Omental fat pad (tissue), 4 donors: ENCODE measurements around the gene PRKCB. TPM values are rescaled to one million over a fixed set of nuclear protein-coding genes. Genes with fewer than 3 reads are reported as not detected.

Experiments
- ATAC-seq: fragments of 150-250 bp; one replicate; pipeline ENCODE4 v1.9.1; 2016; ENCODE audit warnings: mild to moderate bottlenecking, moderate library complexity; ENCODE audit not compliant: low FRiP score
- DNase-seq: peaks from one replicate; pipeline ENCODE4 v3.0.0-alpha.2; 2019; ENCODE audit warnings: low spot score
- CTCF ChIP-seq, 3 donors: fragments of 450-650 bp; IDR thresholded peaks; one replicate each; pipeline ENCODE4 v1.5.1; 2016 to 2017; ENCODE audit warnings: antibody characterized with exemption in 3 of 3, mild to moderate bottlenecking in 3 of 3, moderate library complexity in 2 of 3
- total RNA-seq, 4 donors: library from RNA; depleted of rRNA; stranded (reverse); fragments of >200 nt; gene quantifications; one replicate each; pipeline ENCODE4 v1.1.0, GENCODE V29; 2016

PRKCB gene
- total RNA-seq, 4 donors from 2014 or later = 5.3 to 18.6 (median 11.1) TPM

DNA sequence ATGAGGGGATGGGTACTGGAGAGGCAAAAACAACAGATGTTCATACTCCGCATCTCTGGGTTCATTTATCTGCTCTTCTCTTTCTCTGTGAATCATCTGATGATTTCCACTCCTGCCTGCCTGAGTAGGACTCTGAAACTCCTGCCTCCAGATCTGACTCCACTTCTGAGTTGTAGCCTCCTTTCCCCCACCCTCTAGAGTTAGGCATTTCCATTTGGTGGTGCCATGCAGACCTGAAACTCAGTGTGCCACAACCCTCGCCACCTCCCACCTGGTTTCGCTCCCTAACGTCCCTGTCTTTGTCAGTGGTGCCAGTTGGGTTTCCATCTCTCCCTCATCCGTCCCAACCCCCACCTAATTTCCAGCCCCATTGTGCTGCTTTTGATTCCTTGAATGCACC lies 126.2 kb downstream of the PRKCB start:
- DNase-seq (no peak), ATAC-seq (no peak)
- TF ChIP-seq CTCF (IDR thresholded peaks at IDR 0.05) = no peak

GRCh38 chr16:23964136-23964535 lies 128.4 kb downstream of the PRKCB start:
- TF ChIP-seq CTCF (IDR thresholded peaks at IDR 0.05) = no peak

GRCh38 chr16:23965137-23965733 lies 129.5 kb downstream of the PRKCB start:
- no peak for DNase-seq
- TF ChIP-seq CTCF (IDR thresholded peaks at IDR 0.05) = no peak
- ATAC-seq = no peak

More at GRCh38 chr16:23964136-23964535, 128.4 kb downstream of the PRKCB start:
- DNase-seq (no peak), ATAC-seq (no peak)

- TF ChIP-seq CTCF (IDR thresholded peaks at IDR 0.05) = no peak
- ATAC-seq = no peak
- no peak for DNase-seq
Observed at GRCh38 chr16:23966597-23967394, 131.0 kb downstream of the PRKCB start.

GRCh38 chr16:23967775-23968174 lies 132.0 kb downstream of the PRKCB start:
- DNase-seq (no peak), ATAC-seq (no peak)
- no peak for TF ChIP-seq CTCF (IDR thresholded peaks at IDR 0.05)

GRCh38 chr16:23968176-23968575 lies 132.4 kb downstream of the PRKCB start:
- no peak for TF ChIP-seq CTCF (IDR thresholded peaks at IDR 0.05)
- DNase-seq = no peak
- ATAC-seq = no peak
